Upper lobe of right lung (tissue), 1 donor: Measurements from ENCODE around the gene EXO1. TPM values are rescaled to one million over a fixed set of nuclear protein-coding genes. Genes with fewer than 3 reads are reported as not detected.
"Not testable (repeated sequence)": the region's sequence is repeated elsewhere in the genome, so short reads cannot be mapped to it uniquely, and the experiment has no call there.

Source experiments
- ATAC-seq: fragments of 200-7000 bp; cut with Tn5 transposase; one replicate; pipeline ENCODE4 v1.9.1; 2020; ENCODE audit warnings: mild to moderate bottlenecking, moderate library complexity
- DNase-seq: peaks from one replicate; pipeline ENCODE4 v3.0.0-alpha.2; 2020
- H3K27ac ChIP-seq: fragments of 200-600 bp; one replicate; pipeline ENCODE4 v1.8.0; 2022
- H3K27me3 ChIP-seq: fragments of 200-600 bp; one replicate; pipeline ENCODE4 v1.8.0; 2022; ENCODE audit warnings: mild to moderate bottlenecking
- H3K36me3 ChIP-seq: fragments of 200-600 bp; one replicate; pipeline ENCODE4 v1.8.0; 2022
- H3K4me1 ChIP-seq: fragments of 200-600 bp; one replicate; pipeline ENCODE4 v1.8.0; 2022
- H3K4me3 ChIP-seq: fragments of 200-600 bp; one replicate; pipeline ENCODE4 v1.8.0; 2022; ENCODE audit warnings: mild to moderate bottlenecking
- H3K9me3 ChIP-seq: fragments of 200-600 bp; one replicate; pipeline ENCODE4 v1.8.0; 2022
- CTCF ChIP-seq: fragments of 200-600 bp; IDR thresholded peaks from one replicate; pipeline ENCODE4 v1.8.0; 2022; ENCODE audit warnings: antibody characterized with exemption
- intact Hi-C: fragments of 100-400 bp; cut with DNase I; formaldehyde crosslinking; loops from one replicate; pipeline ENCODE4 v1.11.0; 2022
- total RNA-seq: library from RNA; stranded (reverse); fragmentation: NEBNext Ultra II Directional; extraction: Animal tissue kit (Norgen Biotek cat#: 25700); gene quantifications from one replicate; pipeline ENCODE4 v1.2.1, GENCODE V29; 2021
- donor health status: DM: no; HTN: yes; CAD: no; lungs with severe emphysema.

Gene EXO1
- total RNA-seq, 1 donor from 2014 or later, result 0.32 TPM

GRCh38 chr1:241848686-241849344 is 811 bp downstream of the EXO1 start:
- Histone ChIP-seq H3K36me3 (no peaks in the 10 kb centered on the region), H3K4me1 (peaks cover 8% of the 10 kb centered on the region)
- DNase-seq, result no peak

GRCh38 chr1:241849345-241849695 is 1.3 kb downstream of the EXO1 start:
- no peak for ATAC-seq
- no peak for TF ChIP-seq CTCF

More at GRCh38 chr1:241848686-241849344, 811 bp downstream of the EXO1 start:
- Histone ChIP-seq H3K9me3 (no peaks in the 10 kb centered on the region), H3K27me3 (no peaks in the 10 kb centered on the region), H3K27ac (no peak overlapping the region), H3K4me3 (peak overlapping the region; percentile 89)
- intact Hi-C loops, result no loop called here
- TF ChIP-seq CTCF, result no peak
- no peak for ATAC-seq

GRCh38 chr1:241855545-241856140 is 7.6 kb downstream of the EXO1 start:
- H3K4me1 ChIP-seq, H3K9me3 ChIP-seq, H3K27me3 ChIP-seq, H3K4me3 ChIP-seq, H3K36me3 ChIP-seq, DNase-seq, ATAC-seq, H3K27ac ChIP-seq, intact Hi-C loops: not testable (repeated sequence)

More at GRCh38 chr1:241849345-241849695, 1.3 kb downstream of the EXO1 start:
- intact Hi-C loops, result no loop called here
- DNase-seq, result no peak
- Histone ChIP-seq H3K36me3 (no peaks in the 10 kb centered on the region), H3K4me3 (no peak overlapping the region), H3K27ac (no peak overlapping the region), H3K9me3 (no peaks in the 10 kb centered on the region), H3K27me3 (no peaks in the 10 kb centered on the region), H3K4me1 (peaks cover 8% of the 10 kb centered on the region)

- TF ChIP-seq CTCF, result no peak
- Histone ChIP-seq H3K9me3 (no peaks in the 10 kb centered on the region), H3K36me3 (no peaks in the 10 kb centered on the region), H3K4me3 (no peak overlapping the region), H3K27ac (no peak overlapping the region), H3K27me3 (no peaks in the 10 kb centered on the region), H3K4me1 (no peaks in the 10 kb centered on the region)
- ATAC-seq (no peak), DNase-seq (no peak)
- intact Hi-C loops, result no loop called here
These were observed 9.1 kb downstream of the EXO1 start for GRCh38 chr1:241857131-241857530.

GRCh38 chr1:241860922-241861321 is 12.9 kb downstream of the EXO1 start:
- TF ChIP-seq CTCF, result no peak
- Histone ChIP-seq H3K4me1 (no peaks in the 10 kb centered on the region), H3K4me3 (no peak overlapping the region), H3K27ac (no peak overlapping the region), H3K36me3 (no peaks in the 10 kb centered on the region), H3K27me3 (no peaks in the 10 kb centered on the region), H3K9me3 (no peaks in the 10 kb centered on the region)
- DNase-seq, result no peak
- intact Hi-C loops, result no loop called here
- ATAC-seq, result no peak

GRCh38 chr1:241869022-241869421 is 21.0 kb downstream of the EXO1 start:
- Histone ChIP-seq H3K36me3 (no peaks in the 10 kb centered on the region), H3K4me3 (no peak overlapping the region), H3K9me3 (no peaks in the 10 kb centered on the region), H3K27me3 (no peaks in the 10 kb centered on the region), H3K4me1 (no peaks in the 10 kb centered on the region), H3K27ac (no peak overlapping the region)
- TF ChIP-seq CTCF, result no peak
- no peak for ATAC-seq
- no peak for DNase-seq
- intact Hi-C loops, result no loop called here
